Measurements from ENCODE around the gene DHRS7B.
"Not testable (repeated sequence)": the region's sequence is repeated elsewhere in the genome, so short reads cannot be mapped to it uniquely, and the experiment has no call there.

Gene DHRS7B

DNA sequence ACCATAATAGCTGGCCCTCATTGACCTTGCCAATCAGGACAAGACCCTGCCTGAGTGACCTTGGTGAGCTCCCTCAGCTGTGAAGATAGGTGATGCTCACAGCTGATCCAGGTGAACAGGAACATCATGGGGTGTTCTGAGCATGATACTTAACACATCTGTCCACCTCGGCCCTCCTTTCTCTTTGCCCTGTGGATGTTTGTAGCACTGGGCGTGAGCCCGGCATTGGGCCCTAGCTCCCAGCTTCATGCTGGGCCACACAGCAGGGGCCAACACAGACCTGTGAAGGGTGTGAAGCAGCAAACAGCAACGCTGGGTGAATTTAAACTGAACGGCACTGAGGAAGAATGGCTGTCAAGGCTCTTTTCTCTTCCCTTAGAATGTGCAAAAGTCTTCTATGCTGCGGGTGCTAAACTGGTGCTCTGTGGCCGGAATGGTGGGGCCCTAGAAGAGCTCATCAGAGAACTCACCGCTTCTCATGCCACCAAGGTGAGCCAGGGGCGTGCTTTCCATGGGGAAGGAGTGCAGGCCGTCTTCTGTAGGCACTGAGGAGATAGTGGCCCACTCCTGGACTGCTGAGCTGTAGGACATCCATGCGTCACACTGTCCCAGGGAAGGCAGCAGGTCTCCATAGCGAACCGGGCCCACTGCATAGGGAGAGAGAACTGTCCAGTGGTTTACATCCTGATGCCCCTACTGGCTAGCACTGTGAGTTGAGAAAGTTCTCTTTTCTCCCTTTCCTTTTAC lies 51.3 kb downstream of the DHRS7B start:
- DNase-seq = no peak

DNA sequence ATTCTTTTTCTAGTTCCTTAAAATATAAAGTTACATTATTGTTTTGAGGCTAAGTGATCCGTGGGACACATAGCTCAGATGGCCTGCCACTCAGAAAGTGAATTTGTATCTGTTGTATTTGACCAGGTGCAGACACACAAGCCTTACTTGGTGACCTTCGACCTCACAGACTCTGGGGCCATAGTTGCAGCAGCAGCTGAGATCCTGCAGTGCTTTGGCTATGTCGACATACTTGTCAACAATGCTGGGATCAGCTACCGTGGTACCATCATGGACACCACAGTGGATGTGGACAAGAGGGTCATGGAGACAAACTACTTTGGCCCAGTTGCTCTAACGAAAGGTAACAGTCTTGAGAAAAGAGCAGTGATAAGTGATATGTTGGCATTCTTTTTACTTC lies 56.7 kb downstream of the DHRS7B start:
- DNase-seq = no peak

DNA sequence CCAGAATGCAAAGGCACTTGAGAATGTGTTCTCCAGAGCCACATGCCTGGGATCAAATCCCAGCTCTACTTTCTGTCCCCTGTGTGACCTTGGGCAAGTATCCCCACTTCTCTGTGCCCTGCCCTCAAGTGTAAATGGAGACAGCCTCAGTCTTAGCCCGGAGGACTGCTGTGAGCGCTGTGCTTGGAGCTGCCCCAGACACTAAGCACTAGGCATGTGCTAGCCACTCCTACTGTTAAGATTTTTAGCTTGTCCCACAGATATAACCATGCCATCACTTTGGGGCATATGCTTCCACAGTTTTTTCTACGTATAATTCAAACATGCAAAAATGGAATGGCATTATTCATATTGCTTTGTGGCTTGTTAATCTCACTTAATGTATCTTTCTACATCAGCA lies 57.8 kb downstream of the DHRS7B start:
- no peak for DNase-seq

DNA sequence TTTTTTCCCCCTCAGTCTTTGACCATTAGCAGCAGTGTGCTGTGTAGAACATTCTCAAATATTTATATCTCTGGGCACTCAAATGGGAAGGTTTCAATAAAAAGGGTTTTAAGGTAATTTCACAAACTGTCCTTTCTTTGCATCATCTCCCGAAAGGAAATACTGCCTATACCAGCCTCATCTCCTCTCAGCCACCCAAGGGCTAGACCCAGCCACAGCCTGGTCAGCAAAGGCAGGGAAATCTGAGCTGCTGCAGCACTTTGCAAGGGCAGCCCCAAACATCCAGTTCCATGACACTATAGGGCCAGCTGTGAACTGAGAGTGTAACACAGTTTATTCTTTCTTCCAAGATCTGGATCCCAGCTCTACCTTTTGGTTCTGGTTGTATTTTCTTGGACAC lies 58.3 kb downstream of the DHRS7B start:
- DNase-seq = no peak

DNA sequence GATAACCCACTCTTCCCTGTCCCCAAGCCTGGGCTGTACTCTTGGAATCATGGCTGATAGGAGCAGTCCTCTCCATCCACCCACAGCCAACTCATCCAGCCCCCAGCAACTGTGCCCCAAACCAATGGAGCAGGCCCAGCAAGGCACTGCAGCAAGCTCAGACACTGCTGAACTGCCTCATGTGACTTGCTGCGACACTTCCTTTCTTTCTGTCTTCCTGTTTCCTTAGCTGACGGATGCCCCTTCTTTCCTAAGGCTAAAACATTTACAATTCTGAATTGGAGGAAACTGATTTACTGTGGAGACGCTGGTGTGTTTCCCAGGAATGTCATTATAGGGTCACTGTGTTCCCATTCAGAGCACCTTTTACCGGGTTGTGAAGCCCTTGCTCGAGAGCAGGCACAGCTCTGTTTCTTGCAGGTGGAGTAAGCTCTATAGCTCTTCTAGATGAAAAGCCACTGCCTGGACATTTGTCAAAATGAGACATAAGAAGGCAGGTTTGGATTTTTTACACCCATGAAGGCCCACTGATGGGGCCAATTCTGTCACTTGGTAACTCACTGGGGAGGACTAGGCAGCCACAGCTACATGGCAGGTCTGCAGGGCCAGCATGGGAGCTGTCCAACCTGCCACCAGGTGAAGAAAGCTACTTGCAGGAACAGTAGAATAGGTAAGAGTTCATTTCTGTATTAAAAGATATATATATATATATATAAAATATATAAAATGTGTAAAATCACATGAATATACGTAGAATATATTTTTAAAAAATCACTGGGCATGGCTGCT lies 59.8 kb downstream of the DHRS7B start:
- no peak for DNase-seq

DNA sequence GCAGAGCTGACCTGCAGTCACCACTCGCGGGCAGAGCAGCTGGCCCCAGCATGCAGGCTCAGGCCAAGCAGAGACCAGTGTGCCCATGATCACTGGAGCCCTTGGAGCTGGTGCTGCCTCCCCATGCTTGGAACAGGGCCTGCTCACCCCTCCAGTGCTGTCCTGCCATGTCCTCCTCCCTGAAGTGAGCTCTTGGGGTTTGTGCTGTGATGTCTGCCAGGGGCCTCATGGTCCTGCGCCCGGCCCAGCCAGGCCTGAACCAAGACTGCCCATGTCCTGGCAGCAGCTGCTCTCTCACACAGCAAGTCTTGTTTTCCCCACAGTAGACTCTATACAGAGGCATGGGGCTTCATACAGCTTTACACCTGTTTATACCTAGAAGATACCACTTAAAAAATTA lies 62.6 kb downstream of the DHRS7B start:
- DNase-seq = peak in 1 of 14 donors; percentile 25

DNA sequence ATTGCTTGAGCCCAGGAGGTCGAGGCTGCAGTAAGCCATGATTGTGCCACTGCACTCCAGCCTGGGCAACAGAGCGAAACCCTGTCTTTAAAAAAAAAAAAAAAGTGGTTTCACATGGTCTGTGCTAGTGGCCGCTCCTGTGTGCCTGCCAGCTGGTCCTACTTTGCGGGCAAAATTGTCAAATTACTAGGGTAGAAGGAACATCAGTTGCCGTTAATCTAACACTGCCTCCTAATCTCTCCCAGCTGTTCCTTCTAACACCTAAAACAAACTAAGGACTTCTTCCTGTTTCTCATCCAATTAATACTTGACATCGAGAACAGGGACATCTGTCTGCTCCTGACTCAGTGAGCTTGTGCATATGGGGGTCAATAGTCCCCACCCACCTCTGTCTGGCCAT lies 63.3 kb downstream of the DHRS7B start:
- no peak for DNase-seq

DNA sequence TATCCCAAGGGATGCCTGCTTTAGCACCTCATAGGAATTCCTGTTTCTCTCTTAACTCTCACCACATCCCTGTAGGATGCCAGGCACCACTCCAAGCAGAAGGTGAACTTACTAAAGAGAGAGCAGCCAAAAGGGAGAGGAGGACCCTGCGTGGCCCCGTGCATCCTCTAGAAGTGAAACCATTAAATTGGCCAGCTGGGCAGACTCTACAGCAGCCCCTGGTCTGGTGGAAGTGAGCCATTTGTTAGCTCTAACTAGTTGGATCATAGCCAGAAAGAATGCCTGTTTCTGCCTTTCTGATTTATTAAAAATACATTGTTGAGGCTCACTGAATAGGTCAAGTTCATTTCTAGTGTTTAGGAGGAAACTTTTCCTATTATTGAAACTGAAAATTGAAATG lies 64.9 kb downstream of the DHRS7B start:
- DNase-seq = no peak

DNA sequence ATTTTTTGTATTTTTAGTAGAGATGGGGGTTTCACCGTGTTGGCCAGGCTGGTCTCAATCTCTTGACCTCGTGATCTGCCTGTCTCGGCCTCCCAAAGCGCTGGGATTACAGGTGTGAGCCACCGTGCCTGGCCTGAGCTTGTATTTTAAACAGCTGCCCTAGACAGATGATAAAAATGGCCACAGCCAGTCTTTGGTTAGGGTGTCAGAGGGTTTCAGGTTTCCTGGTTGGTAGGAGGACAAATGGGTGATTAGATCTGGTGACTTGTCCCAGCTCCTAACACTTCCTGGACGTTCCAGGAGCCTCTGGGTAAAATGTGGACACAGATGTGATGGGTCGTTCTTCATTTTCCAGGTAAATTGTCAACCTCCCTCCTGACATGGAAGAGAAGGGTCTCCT lies 65.7 kb downstream of the DHRS7B start:
- not testable (repeated sequence) for DNase-seq

DNA sequence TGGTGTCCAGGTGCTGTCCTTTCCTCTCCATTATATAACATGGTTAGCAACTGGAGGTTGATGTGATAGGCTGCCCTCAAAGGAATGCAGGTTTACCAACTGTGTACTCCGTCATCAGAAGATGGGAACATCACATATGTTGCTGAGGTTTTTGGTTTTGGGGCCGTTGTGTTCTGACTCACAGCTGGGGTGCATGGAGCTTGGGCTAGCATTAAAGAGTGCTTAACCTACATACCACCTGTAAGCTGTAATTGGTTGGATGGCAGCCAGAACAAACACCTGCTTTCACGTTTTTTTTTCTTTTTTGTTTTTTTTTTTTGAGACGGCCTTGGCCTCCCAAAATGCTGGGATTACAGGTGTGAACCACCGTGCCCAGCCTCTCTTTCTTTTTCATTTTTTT lies 66.3 kb downstream of the DHRS7B start:
- DNase-seq = no peak

DNA sequence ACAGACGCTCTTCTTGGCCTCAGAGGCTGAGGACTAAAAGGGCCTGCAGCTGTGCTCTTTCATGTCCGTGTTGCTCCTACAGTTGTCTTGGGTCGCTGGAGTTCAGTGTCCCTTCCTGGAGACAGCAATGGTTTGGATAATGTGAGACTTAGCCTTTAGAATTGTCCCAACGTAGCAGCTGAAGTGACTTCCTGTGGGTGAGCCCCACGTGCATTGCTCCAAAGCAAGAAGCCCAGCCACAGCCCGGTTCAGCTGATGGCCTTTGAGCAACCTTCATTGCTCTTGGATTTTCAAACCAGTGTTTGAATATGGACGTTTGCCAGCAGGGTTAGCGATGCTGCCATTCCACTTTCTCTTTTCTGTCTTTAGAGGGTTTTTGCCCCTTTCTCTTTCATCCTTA lies 67.5 kb downstream of the DHRS7B start:
- DNase-seq = no peak

DNA sequence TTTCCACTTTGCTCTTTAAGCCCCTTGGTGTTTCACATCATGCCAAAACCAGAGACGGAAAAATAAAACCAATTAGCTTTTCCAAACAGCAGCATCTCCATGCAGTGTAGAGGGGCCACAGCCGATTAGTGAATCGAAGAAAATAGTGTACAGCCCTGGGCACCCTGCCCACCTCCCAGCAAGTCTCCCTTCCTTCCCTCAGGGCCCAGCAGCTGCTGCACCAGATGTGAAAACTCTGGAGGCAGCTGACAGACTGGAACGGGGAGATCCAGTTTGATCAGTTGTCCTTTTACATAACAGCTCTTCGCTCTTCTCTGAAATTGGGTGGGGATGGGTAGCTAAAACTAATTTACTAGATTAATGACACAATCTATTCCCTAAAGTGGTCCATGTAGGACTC lies 67.9 kb downstream of the DHRS7B start:
- DNase-seq = no peak

DNA sequence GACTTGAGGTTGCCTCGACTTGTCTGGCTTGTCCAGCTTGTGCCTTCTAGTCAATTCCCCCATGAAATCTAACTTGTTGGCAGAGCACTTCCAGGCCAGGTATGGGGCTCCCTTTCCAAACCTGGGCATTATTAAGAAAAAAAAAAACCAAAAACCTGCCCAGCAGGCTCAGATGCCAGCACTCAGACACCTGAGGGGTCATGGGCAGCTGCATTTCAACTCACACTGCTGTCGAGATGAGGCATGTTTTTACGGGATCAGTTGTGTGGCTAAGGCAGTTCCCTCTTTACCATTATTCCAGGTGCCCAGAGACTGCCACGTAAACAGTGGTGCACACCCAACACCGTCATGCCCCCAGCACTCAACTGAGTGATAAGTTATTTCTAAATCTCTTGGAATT lies 69.4 kb downstream of the DHRS7B start:
- no peak for DNase-seq

DNA sequence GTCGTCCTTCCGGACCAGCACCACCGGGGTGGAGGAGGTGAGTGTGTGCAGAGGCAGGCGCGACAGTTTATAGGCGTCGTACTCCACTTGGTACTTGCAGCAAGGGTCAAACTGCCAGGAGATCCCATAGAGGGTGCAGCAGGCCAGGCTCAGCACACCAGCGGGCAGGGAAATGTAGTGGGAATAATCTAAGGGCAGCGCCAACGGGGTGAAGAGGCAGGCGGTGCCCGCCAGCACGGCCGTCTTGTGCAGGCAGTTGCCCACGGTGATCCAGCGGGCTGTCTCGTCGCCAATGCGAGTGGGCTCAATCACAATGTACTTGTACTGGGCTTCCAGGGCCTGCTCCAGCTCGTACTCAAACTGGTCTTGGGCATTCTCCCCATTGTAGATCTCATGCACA lies 71.6 kb downstream of the DHRS7B start:
- DNase-seq = no peak

DNA sequence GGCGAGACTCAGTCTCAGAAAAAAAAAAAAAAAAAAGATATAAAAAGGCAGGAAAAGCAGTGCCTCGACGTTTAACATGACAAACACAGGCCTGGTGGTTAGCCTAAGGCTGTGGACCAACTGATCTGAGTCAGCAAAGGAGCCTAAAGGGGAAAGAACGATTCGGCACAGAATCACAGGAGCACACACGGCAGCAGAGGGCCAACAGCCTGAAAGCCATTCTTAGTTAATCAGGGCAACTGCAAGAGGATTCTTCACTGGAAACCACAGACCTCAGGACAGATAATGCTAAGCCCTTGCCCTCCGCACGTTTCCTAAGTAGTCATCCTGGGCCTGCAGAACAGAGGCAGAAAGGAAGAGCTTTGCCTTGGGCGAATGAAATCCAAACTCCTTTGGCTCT lies 72.5 kb downstream of the DHRS7B start:
- no peak for DNase-seq

DNA sequence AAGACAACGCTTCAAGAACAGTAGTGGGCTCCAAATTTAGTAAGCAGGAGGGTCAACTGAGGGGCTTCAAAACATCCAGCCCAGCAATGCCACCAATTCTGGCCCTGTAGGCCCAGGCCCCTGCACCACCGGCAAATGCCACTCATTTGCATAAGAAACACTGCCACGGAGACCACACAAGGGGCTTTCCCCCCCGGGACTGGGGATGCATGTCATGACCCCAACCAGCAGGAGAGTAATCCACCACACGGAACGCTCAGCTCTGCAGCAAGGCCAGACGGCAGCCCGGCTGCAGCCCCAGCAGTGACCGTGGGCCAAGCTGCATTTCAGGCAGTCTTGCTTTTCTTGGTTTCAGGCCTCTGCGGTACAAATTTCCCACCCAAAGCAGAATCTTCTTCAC lies 73.1 kb downstream of the DHRS7B start:
- DNase-seq = no peak

DNA sequence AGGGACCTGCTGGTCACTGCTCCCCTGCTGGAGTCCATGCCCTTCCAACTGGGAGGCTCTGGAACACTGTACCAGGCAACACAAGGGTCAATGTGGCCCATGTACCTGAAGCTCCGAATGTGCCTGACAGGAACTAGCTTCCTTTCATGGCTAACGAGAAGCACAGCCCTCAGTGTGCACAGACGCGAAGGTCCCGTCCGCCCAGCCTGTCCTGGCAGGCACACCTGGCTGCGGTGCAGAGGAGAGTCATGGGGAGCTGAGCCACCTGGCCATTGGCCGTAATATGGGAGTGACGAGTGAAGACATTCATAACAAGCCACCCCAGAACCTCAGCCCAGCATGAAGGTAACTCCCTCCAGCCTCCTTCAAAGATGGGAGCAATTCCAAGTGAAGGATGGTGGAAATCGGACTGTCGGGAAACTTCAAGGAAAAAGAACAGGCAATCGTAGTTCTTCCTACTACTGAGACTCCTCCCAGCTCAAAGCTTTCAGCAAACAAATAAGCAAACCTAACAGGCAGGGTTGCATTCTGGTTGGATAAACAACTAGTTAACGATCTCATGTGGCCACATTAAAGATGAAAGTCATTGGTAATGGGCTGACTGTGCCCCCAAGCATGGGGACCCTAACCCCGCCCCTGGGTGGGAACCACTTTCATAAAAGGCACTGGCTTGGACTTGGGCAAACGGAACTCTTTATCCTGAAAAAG lies 74.0 kb downstream of the DHRS7B start:
- DNase-seq = peak in 1 of 14 donors; percentile 72

DNA sequence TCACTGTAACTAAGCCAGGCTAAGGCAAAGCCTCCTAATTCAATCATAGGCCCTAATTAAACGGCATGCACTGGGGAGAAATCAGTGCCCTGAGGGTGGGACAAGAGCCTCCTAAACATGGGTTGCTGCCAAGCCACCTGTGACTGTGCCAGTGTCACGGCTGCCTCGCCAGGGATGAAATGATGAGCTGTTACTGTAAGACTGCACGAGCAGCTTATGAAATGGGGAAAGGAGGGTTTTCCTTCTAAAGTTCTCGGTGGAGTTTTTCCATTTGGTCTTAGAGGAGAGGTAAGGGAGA lies 74.5 kb downstream of the DHRS7B start:
- DNase-seq = no peak

DNA sequence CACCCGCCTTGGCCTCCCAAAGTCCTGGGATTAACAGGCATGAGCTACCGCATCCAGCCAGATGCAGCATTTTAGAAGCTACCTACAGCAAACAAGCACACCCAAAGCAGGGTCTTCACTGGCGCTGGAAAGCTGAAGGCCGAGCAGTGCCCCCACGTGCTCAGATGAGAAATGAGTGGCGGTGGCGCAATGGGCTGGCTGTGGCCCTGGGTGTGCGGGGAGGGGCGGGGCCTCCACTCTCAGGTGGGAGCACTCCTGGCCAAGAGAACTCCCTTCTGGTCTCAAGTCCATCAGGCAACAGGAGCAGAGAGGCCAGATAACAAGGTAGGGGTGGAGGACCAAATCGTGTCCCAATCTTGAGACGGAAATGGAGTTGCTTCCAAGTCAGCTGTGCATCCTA lies 75.1 kb downstream of the DHRS7B start:
- DNase-seq = no peak

DNA sequence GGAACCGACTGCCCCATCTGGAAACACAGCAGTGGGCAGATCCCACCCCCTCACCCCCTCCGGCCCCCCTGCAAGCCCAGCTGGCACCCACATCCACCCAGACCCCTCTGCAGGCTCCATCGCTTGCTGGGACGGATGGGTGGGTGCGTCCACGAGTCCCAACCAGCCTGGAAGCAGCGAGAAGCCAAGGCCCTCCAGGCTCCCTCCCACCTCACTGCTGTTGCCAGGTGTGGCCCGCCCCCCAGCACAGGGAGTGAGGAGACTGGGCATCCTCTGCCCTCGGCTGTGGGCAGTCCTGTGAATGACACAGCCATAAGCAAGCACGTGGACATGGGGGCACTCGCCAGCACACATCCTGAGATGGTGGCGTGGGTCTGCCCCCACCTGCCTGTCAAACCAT lies 75.7 kb downstream of the DHRS7B start:
- DNase-seq = no peak

DNA sequence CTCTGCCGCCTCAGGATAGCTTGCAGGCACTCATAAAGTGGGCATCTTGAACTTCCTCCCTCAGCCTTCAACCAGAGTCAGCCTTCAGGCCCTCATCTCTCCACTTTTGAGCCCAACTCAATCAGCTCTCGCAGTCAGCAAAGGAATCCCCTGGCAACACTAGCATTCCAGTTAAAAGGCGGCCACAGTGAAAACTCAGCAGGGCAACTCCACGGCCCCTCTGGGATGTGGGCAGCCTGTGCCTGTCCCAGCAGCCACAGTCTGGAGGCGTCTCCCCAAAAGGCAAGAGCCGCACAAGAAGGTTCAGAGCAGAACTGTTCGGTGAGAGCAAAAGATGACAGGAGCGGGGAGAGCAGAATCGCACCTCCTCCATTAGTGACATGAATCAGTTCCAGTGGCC lies 78.2 kb downstream of the DHRS7B start:
- DNase-seq = no peak

DNA sequence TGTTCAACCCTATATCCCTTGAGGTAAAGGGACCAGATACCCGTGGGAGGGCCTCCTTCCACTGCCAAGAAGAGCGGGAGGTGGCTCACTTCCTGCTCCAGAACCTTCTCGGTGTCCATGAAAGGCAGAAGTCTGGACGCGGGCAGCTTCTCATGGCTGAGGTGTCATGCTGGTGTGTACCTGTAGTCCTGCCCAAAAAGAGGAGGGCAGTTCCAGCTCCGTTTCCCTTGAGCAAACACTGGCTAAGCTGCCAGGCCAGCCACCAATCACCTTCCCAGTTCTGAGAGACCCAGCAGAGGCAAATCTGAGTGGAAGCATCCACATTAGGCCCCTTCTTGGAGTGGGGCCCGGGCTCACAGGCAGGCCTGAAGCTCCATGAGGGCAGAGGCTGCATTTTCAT lies 81.6 kb downstream of the DHRS7B start:
- no peak for DNase-seq

DNA sequence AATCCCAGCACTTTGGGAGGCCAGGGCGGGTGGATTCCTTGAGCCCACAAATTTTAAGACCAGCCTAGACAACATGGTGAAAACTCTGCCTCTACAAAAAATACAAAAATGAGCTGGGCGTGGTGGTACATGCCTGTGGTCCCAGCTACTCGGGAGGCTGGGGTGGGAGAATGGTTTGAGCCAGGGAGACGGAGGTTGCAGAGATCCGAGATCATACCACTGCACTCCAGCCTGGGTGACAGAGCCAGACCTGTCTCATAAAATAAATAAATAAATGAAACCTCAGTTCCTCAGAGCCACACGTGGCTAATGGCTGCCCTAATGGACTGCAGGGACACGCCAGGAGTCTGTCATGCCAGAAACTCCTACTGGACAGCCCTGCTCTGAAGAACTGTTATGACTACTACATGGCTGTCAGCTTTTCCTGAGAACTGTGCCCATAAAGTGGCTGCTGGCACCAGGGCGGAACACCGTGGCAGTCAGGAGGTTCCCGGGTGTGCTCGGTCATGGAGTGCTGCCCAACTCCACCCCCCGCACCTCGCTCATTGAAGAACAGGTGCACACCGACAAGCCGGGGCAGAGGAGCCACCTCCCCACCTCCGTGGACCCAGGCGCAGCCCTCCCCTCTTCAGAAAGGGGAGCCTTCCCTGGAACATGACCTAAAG lies 82.9 kb downstream of the DHRS7B start:
- DNase-seq = no peak
